Measurements from ENCODE around the gene WDHD1. TPM values are rescaled to one million over a fixed set of nuclear protein-coding genes. Genes with fewer than 3 reads are reported as not detected.
A peak's percentile ranks its signal among the peaks of the same experiment; 100 is the strongest.

The WDHD1 gene
- total RNA-seq, 1 experiment from 2014 or later, result 6.5 TPM

DNA sequence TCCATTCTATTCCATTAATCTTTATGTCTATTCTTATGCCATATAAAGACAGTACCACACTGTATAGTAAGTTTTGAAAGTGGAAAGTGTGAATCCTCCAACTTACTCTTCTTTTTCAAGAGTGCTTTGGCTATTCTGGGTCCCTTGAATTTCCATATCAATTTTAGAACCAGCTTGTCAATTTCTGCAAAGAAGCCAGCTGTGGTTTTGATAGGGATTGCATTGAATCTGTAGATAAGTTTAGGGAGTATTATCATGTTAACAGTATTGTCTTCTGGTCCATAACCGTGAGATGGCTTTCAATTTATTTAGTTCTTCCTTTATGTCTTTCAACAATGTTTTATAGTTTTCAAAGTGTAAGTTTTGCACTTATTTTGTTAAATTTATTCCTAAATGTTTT, 90.1 kb downstream of the WDHD1 start:
- Mint-ChIP-seq H3K9me3 (ENCODE audit: unreplicated experiment) (no peaks in the 10 kb centered on the region), H3K4me3 (ENCODE audit: unreplicated experiment) (no peak overlapping the region), H3K4me1 (ENCODE audit: insufficient read depth, unreplicated experiment) (peaks cover 9% of the 10 kb centered on the region), H3K27me3 (ENCODE audit: insufficient read depth, unreplicated experiment) (no peaks in the 10 kb centered on the region), H3K27ac (ENCODE audit: low read depth, unreplicated experiment) (no peak overlapping the region), H3K36me3 (ENCODE audit: insufficient read depth, unreplicated experiment) (no peaks in the 10 kb centered on the region)
- DNase-seq (ENCODE audit: unreplicated experiment), result no peak
- BruUV-seq (replicated peaks), result no TSS peak
- POLR2A ChIA-PET, result no interaction called here
- intact Hi-C loops (cut with micrococcal nuclease), result no loop called here
- TF ChIP-seq CTCF (IDR thresholded peaks at IDR 0.05; ENCODE audit: unreplicated experiment), result no peak
- CTCF ChIA-PET, result no interaction called here

- intact Hi-C loops (cut with micrococcal nuclease), result no loop called here
- H3K27me3 Mint-ChIP-seq (ENCODE audit: insufficient read depth, unreplicated experiment), result no peaks in the 10 kb centered on the region
- H3K9me3 Mint-ChIP-seq (ENCODE audit: unreplicated experiment), result no peaks in the 10 kb centered on the region
- H3K4me3 Mint-ChIP-seq (ENCODE audit: unreplicated experiment), result no peak overlapping the region
- no TSS peak for BruUV-seq (replicated peaks)
- no peak for TF ChIP-seq CTCF (IDR thresholded peaks at IDR 0.05; ENCODE audit: unreplicated experiment)
- no peaks in the 10 kb centered on the region for H3K36me3 Mint-ChIP-seq (ENCODE audit: insufficient read depth, unreplicated experiment)
- DNase-seq (ENCODE audit: unreplicated experiment), result peak; percentile 77
- POLR2A ChIA-PET, result interaction anchor here (0.6 to 0.7 kb wide), 2 partner anchors 13 to 21 kb away, joined by 3 to 5 read pairs; no protein-coding TSS in a partner anchor
- no peak overlapping the region for H3K27ac Mint-ChIP-seq (ENCODE audit: low read depth, unreplicated experiment)
- CTCF ChIA-PET, result no interaction called here
- peaks cover 9% of the 10 kb centered on the region for H3K4me1 Mint-ChIP-seq (ENCODE audit: insufficient read depth, unreplicated experiment)
Observed at GRCh38 chr14:54935958-54936357, 90.9 kb downstream of the WDHD1 start.

DNA sequence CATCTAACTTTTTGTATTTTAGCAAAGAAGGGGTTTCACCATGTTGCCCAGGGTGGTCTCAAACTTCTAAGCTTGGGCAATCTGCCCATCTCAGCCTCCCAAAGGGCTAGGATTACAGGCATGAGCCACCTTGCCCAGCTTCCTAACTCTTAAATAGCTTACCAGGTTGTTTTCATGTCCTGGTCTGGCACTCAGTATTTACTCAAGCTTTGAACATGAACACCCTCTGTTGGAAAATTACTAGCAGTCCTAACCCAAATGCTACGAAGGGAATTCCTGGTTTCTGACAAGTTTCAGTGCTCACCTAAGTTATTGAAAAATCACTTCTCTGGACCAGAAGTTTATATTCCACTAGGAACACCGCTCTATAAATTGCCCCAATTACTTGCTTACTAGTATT, 91.8 kb downstream of the WDHD1 start:
- no peaks in the 10 kb centered on the region for H3K9me3 Mint-ChIP-seq (ENCODE audit: unreplicated experiment)
- ChIA-PET CTCF (interaction anchor here (0.5 to 0.6 kb wide), 2 partner anchors 10 to 68 kb away, joined by 3 read pairs; no protein-coding TSS in a partner anchor), POLR2A (interaction anchor here (0.5 to 0.7 kb wide), 4 partner anchors 13 to 153 kb away, joined by 3 to 5 read pairs (median 3); no protein-coding TSS in a partner anchor)
- H3K27me3 Mint-ChIP-seq (ENCODE audit: insufficient read depth, unreplicated experiment), result no peaks in the 10 kb centered on the region
- no peak for TF ChIP-seq CTCF (IDR thresholded peaks at IDR 0.05; ENCODE audit: unreplicated experiment)
- peaks cover 9% of the 10 kb centered on the region for H3K4me1 Mint-ChIP-seq (ENCODE audit: insufficient read depth, unreplicated experiment)
- intact Hi-C loops (cut with micrococcal nuclease), result no loop called here
- no peak overlapping the region for H3K4me3 Mint-ChIP-seq (ENCODE audit: unreplicated experiment)
- no peak for DNase-seq (ENCODE audit: unreplicated experiment)
- no peak overlapping the region for H3K27ac Mint-ChIP-seq (ENCODE audit: low read depth, unreplicated experiment)
- BruUV-seq (replicated peaks), result no TSS peak
- no peaks in the 10 kb centered on the region for H3K36me3 Mint-ChIP-seq (ENCODE audit: insufficient read depth, unreplicated experiment)

- H3K27ac Mint-ChIP-seq (ENCODE audit: low read depth, unreplicated experiment), result no peak overlapping the region
- DNase-seq (ENCODE audit: unreplicated experiment), result no peak
- no peak for TF ChIP-seq CTCF (IDR thresholded peaks at IDR 0.05; ENCODE audit: unreplicated experiment)
- peaks cover 9% of the 10 kb centered on the region for H3K4me1 Mint-ChIP-seq (ENCODE audit: insufficient read depth, unreplicated experiment)
- ChIA-PET POLR2A (no interaction called here), CTCF (interaction anchor here (1.2 kb wide), 1 partner anchor 159 kb away, joined by 4 read pairs; no protein-coding TSS in a partner anchor)
- no peaks in the 10 kb centered on the region for H3K27me3 Mint-ChIP-seq (ENCODE audit: insufficient read depth, unreplicated experiment)
- BruUV-seq (replicated peaks), result no TSS peak
- intact Hi-C loops (cut with micrococcal nuclease), result no loop called here
- no peak overlapping the region for H3K4me3 Mint-ChIP-seq (ENCODE audit: unreplicated experiment)
- H3K36me3 Mint-ChIP-seq (ENCODE audit: insufficient read depth, unreplicated experiment), result no peaks in the 10 kb centered on the region
- no peaks in the 10 kb centered on the region for H3K9me3 Mint-ChIP-seq (ENCODE audit: unreplicated experiment)
Observed at GRCh38 chr14:54933006-54933405, 93.9 kb downstream of the WDHD1 start.
